Measurements from ENCODE around the gene TPO. TPM values are rescaled to one million over a fixed set of nuclear protein-coding genes. Genes with fewer than 3 reads are reported as not detected.

TPO gene
- total RNA-seq, 1 donor from 2014 or later, result not detected

GRCh38 chr2:1448009-1448408, 34.7 kb downstream of the TPO start:
- no peak for DNase-seq (ENCODE audit: low read depth in 2 of 2)

GRCh38 chr2:1450915-1451314, 37.7 kb downstream of the TPO start:
- no peak for DNase-seq (ENCODE audit: low read depth in 2 of 2)

- no peak for DNase-seq (ENCODE audit: low read depth in 2 of 2)
Measured at GRCh38 chr2:1451422-1451821, 38.2 kb downstream of the TPO start.

GRCh38 chr2:1453561-1453960, 40.3 kb downstream of the TPO start:
- no peak for DNase-seq (ENCODE audit: low read depth in 2 of 2)

- DNase-seq (ENCODE audit: low read depth in 2 of 2), result no peak
Measured at GRCh38 chr2:1454346-1454745, 41.1 kb downstream of the TPO start.

GRCh38 chr2:1455466-1455865, 42.2 kb downstream of the TPO start:
- no peak for DNase-seq (ENCODE audit: low read depth in 2 of 2)

GRCh38 chr2:1458432-1458831, 45.2 kb downstream of the TPO start:
- DNase-seq (ENCODE audit: low read depth in 2 of 2), result no peak

GRCh38 chr2:1459727-1460126, 46.5 kb downstream of the TPO start:
- no peak for DNase-seq (ENCODE audit: low read depth in 2 of 2)

- no peak for DNase-seq (ENCODE audit: low read depth in 2 of 2)
Measured at GRCh38 chr2:1460851-1461418, 47.7 kb downstream of the TPO start.

- no peak for DNase-seq (ENCODE audit: low read depth in 2 of 2)
Measured at GRCh38 chr2:1461507-1462390, 48.5 kb downstream of the TPO start.

GRCh38 chr2:1462994-1463393, 49.7 kb downstream of the TPO start:
- no peak for DNase-seq (ENCODE audit: low read depth in 2 of 2)

- DNase-seq (ENCODE audit: low read depth in 2 of 2), result no peak
Measured at GRCh38 chr2:1472350-1472749, 59.1 kb downstream of the TPO start.

- no peak for DNase-seq (ENCODE audit: low read depth in 2 of 2)
Measured at GRCh38 chr2:1476617-1477195, 63.4 kb downstream of the TPO start.

GRCh38 chr2:1477196-1478040, 64.2 kb downstream of the TPO start:
- DNase-seq (ENCODE audit: low read depth in 2 of 2), result no peak

- no peak for DNase-seq (ENCODE audit: low read depth in 2 of 2)
Measured at GRCh38 chr2:1478311-1479305, 65.3 kb downstream of the TPO start.

GRCh38 chr2:1479346-1479745, 66.1 kb downstream of the TPO start:
- DNase-seq (ENCODE audit: low read depth in 2 of 2), result no peak

- DNase-seq (ENCODE audit: low read depth in 2 of 2), result no peak
Measured at GRCh38 chr2:1480671-1481076, 67.4 kb downstream of the TPO start.

GRCh38 chr2:1481406-1482252, 68.4 kb downstream of the TPO start:
- no peak for DNase-seq (ENCODE audit: low read depth in 2 of 2)

- DNase-seq (ENCODE audit: low read depth in 2 of 2), result no peak
Measured at GRCh38 chr2:1482253-1482675, 69.0 kb downstream of the TPO start.

- no peak for DNase-seq (ENCODE audit: low read depth in 2 of 2)
Measured at GRCh38 chr2:1482981-1483380, 69.7 kb downstream of the TPO start.

Measured in lung microvascular endothelial cell (primary cell).